Retinal pigment epithelial cell (primary cell): ENCODE data around the gene PRC1.

Source experiments
- DNase-seq: peaks from one replicate; pipeline ENCODE4 v3.0.0-alpha.2; 2010; ENCODE audit warnings: low read depth
- H3K4me3 ChIP-seq: 2 replicates; pipeline ENCODE4 v1.5.1; 2011; ENCODE audit warnings: mild to moderate bottlenecking, low read length, control low read depth, moderate library complexity
- TF ChIP-seq, protein P1 (sequence below): conservative IDR thresholded peaks from 2 replicates; pipeline ENCODE4 v1.5.1; 2011; ENCODE audit warnings: low read depth, low read length, control low read depth, inconsistent platforms

PRC1 gene

DNA sequence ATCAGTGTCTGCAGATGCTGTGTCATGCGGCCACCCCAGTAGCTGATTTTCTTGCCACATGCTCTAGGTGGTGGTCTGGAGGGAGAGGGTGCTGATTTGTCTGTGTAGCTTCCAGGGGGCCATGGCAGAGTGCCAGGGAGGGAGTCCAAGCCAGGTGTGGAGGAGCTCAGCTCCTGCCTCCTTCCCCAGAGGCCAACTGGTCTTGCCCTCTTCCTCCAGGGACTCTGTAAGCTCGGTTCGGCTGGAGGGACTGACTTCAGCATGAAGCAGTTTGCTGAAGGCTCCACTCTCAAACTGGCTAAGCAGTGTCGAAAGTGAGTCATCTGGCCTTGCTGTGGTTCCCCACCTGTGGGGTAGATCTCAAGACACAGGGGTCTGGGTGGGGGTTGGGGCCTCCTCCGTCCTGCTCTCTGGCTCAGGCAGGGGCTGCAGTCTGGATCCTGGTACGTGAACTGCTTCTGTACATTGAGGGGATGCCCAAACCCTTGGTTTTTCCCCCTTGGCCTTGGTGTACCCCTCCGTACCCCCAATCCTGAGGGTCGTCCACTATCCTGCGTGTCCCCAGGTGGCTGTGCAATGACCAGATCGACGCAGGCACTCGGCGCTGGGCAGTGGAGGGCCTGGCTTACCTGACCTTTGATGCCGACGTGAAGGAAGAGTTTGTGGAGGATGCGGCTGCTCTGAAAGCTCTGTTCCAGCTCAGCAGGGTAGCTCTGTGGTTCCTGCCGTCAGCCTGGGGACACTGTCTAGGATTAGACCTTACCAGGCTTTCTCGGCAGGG, 46.6 kb downstream of the PRC1 start:
- TF ChIP-seq, protein P1, sequence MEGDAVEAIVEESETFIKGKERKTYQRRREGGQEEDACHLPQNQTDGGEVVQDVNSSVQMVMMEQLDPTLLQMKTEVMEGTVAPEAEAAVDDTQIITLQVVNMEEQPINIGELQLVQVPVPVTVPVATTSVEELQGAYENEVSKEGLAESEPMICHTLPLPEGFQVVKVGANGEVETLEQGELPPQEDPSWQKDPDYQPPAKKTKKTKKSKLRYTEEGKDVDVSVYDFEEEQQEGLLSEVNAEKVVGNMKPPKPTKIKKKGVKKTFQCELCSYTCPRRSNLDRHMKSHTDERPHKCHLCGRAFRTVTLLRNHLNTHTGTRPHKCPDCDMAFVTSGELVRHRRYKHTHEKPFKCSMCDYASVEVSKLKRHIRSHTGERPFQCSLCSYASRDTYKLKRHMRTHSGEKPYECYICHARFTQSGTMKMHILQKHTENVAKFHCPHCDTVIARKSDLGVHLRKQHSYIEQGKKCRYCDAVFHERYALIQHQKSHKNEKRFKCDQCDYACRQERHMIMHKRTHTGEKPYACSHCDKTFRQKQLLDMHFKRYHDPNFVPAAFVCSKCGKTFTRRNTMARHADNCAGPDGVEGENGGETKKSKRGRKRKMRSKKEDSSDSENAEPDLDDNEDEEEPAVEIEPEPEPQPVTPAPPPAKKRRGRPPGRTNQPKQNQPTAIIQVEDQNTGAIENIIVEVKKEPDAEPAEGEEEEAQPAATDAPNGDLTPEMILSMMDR: no peak
- DNase-seq: no peak
- H3K4me3 ChIP-seq: no peak overlapping the region

- no peak overlapping the region for H3K4me3 ChIP-seq
- TF ChIP-seq, protein P1: no peak
- DNase-seq: no peak
Measured at GRCh38 chr15:90946941-90947576, 47.3 kb downstream of the PRC1 start.

DNA sequence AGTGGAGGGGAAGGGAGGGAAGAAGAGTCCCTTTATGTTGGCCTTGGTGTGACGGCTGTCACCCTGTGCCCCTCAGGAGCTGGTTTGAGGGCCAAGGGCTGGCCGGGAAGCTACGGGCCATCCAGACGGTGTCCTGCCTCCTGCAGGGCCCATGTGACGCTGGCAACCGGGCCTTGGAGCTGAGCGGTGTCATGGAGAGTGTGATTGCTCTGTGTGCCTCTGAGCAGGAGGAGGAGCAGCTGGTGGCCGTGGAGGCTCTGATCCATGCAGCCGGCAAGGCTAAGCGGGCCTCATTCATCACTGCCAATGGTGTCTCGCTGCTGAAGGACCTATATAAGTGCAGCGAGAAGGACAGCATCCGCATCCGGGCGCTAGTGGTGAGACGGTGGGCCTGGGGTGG, 47.8 kb downstream of the PRC1 start:
- TF ChIP-seq, protein P1: no peak
- no peak overlapping the region for H3K4me3 ChIP-seq
- no peak for DNase-seq

DNA sequence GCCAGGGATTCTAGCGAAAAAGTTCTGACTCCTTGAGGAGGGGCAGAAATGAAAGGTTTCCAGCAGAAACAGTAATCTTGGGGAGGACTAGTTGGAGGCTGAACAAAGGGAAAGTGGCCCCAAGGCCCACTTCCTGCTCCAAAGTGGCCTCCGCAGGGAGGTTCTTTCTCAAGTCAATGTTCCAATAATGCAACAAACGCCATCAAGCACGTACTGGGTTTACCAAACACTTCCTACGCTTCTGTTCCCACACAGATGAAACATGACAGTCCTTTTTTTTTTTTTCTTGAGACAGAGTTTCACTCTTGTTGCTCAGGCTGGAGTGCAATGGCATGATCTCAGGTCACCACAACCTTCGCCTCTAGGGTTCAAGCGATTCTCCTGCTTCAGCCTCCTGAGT, 49.2 kb downstream of the PRC1 start:
- no peak for DNase-seq
- no peak overlapping the region for H3K4me3 ChIP-seq
- TF ChIP-seq, protein P1: no peak

- no peak for DNase-seq
- TF ChIP-seq, protein P1: no peak
- H3K4me3 ChIP-seq: no peak overlapping the region
Measured at GRCh38 chr15:90942354-90943120, 51.8 kb downstream of the PRC1 start.

DNA sequence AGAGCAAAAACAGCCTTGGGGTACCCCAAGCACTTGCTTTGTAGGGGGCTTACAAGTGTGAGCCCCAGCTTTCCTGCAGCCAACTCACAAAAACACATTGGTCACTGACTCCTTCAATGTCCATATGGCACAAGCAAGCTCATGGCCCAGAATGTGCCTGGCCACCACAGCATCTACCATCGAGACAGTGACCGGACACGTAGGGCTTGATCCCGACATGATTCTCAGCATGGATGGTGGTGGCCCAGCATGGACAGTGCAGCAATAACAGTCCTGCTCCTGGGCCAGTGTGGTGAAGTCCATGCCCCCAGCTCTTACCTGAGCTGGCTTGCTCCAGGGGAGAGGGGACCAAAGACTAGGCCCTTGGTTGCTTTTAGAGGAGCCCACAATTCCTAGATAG, 53.3 kb downstream of the PRC1 start:
- no peak overlapping the region for H3K4me3 ChIP-seq
- TF ChIP-seq, protein P1: no peak
- DNase-seq: no peak
